HepG2 (cell line): ENCODE measurements around the gene UBAP2. TPM values are rescaled to one million over a fixed set of nuclear protein-coding genes. Genes with fewer than 3 reads are reported as not detected.

ENCODE experiments used
- ARID2 ChIP-seq: sonication (generic); formaldehyde crosslinking; IDR thresholded peaks from 2 replicates; pipeline ENCODE4 v1.8.1; 2022; ENCODE audit warnings: mild to moderate bottlenecking, missing genetic modification reagents, borderline replicate concordance
- GFI1 ChIP-seq: sonication (generic); formaldehyde crosslinking; IDR thresholded peaks from 2 replicates; pipeline ENCODE4 v1.5.0; 2020; ENCODE audit warnings: missing genetic modification reagents, mild to moderate bottlenecking, borderline replicate concordance
- GLI4 ChIP-seq: sonication (generic); formaldehyde crosslinking; IDR thresholded peaks from 2 replicates; pipeline ENCODE4 v1.5.1; 2020; ENCODE audit warnings: missing genetic modification reagents, mild to moderate bottlenecking, moderate library complexity, borderline replicate concordance
- HOMEZ ChIP-seq: IDR thresholded peaks from 2 replicates; pipeline ENCODE4 v1.6.1; 2016; ENCODE audit warnings: low read depth
- KAT7 ChIP-seq: IDR thresholded peaks from 2 replicates; pipeline ENCODE4 v1.6.1; 2018; ENCODE audit warnings: borderline replicate concordance, missing compliant biosample characterization
- MIER3 ChIP-seq: IDR thresholded peaks from 2 replicates; pipeline ENCODE4 v1.6.1; 2016; ENCODE audit warnings: missing compliant biosample characterization, borderline replicate concordance
- RXRA ChIP-seq: sonication (generic); formaldehyde crosslinking; IDR thresholded peaks from 2 replicates; pipeline ENCODE4 v1.5.1; 2020; ENCODE audit warnings: missing genetic modification reagents
- SRSF4 ChIP-seq: fragments of 200-400 bp; formaldehyde crosslinking; IDR thresholded peaks from one replicate; pipeline ENCODE4 v1.6.1; 2018; ENCODE audit warnings: mild to moderate bottlenecking, low read depth, low read length, moderate library complexity; ENCODE audit not compliant: poor library complexity, severe bottlenecking
- ZNF101 ChIP-seq: sonication (generic); formaldehyde crosslinking; IDR thresholded peaks from 2 replicates; pipeline ENCODE4 v1.4.0; 2020; ENCODE audit warnings: mild to moderate bottlenecking, low read depth, missing genetic modification reagents, borderline replicate concordance
- ZNF143 ChIP-seq: sonication (generic); formaldehyde crosslinking; IDR thresholded peaks from 2 replicates; pipeline ENCODE4 v1.4.0; 2020; ENCODE audit warnings: missing genetic modification reagents
- ZNF230 ChIP-seq: sonication (generic); formaldehyde crosslinking; IDR thresholded peaks from 2 replicates; pipeline ENCODE4 v1.4.0; 2020; ENCODE audit warnings: mild to moderate bottlenecking, missing genetic modification reagents
- ZNF260 ChIP-seq: sonication (generic); formaldehyde crosslinking; IDR thresholded peaks from 2 replicates; pipeline ENCODE4 v1.4.0; 2020; ENCODE audit warnings: missing genetic modification reagents, low read depth, mild to moderate bottlenecking, borderline replicate concordance
- ZNF354B ChIP-seq: sonication (generic); formaldehyde crosslinking; IDR thresholded peaks from 2 replicates; pipeline ENCODE4 v1.8.0; 2022; ENCODE audit warnings: mild to moderate bottlenecking, missing genetic modification reagents
- ZNF512 ChIP-seq: sonication (generic); formaldehyde crosslinking; IDR thresholded peaks from 2 replicates; pipeline ENCODE4 v1.4.0; 2020; ENCODE audit warnings: mild to moderate bottlenecking, missing genetic modification reagents
- ZNF660 ChIP-seq: sonication (generic); formaldehyde crosslinking; IDR thresholded peaks from 2 replicates; pipeline ENCODE4 v1.5.1; 2020; ENCODE audit warnings: mild to moderate bottlenecking, low read depth, missing genetic modification reagents, borderline replicate concordance
- ZNF776 ChIP-seq: sonication (generic); formaldehyde crosslinking; IDR thresholded peaks from 2 replicates; pipeline ENCODE4 v1.4.0; 2020; ENCODE audit warnings: mild to moderate bottlenecking, missing genetic modification reagents
- ZNF841 ChIP-seq: sonication (generic); formaldehyde crosslinking; IDR thresholded peaks from 2 replicates; pipeline ENCODE4 v1.8.1; 2023; ENCODE audit warnings: missing genetic modification reagents, borderline replicate concordance
- ZNF850 ChIP-seq: sonication (generic); formaldehyde crosslinking; conservative IDR thresholded peaks from 2 replicates; pipeline ENCODE4 v1.9.0; 2021; ENCODE audit warnings: mild to moderate bottlenecking, missing genetic modification reagents
- polyA plus RNA-seq, 8 experiments: library from polyadenylated mRNA; depleted of rRNA in 3 of 8; stranded (reverse) in 7 of 8; unstranded in 1 of 8; fragments of >200 nt; fragmentation: Illumina TruSeq in 4 of 8; extraction: Trizol in 4 of 8; gene quantifications; 2 replicates each; pipeline versions ENCODE4 v1.2.1 to v1.2.3, GENCODE V29; 2011 to 2016; ENCODE audit warnings: low read depth in 4 of 8, missing spikeins in 1 of 8, mixed read lengths in 1 of 8; ENCODE audit not compliant: insufficient read depth in 1 of 8
- total RNA-seq, 5 experiments: library from RNA; depleted of rRNA; stranded (reverse); fragments of >200 nt; fragmentation: Illumina TruSeq; extraction: Trizol; gene quantifications; 2 replicates each; pipeline ENCODE4 v1.2.3, GENCODE V29; 2016; ENCODE audit warnings: low read depth in 1 of 5
- TF ChIP-seq, protein P1 (sequence below), 2 experiments: sonication (generic) in 1 of 2; formaldehyde crosslinking in 1 of 2; IDR thresholded peaks; 2 replicates each; pipeline versions ENCODE4 v1.6.1 to v1.9.0; 2014 to 2022; ENCODE audit warnings: antibody characterized with exemption in 1 of 2, borderline replicate concordance in 1 of 2, inconsistent platforms in 1 of 2, low read depth in 1 of 2, missing genetic modification reagents in 1 of 2

UBAP2 gene
- total and polyA plus RNA-seq, 2 of the 13 experiments (the other 11 are each of a cell fraction or from before 2014, with no cell fraction given) = 19.0 to 22.0 TPM

DNA sequence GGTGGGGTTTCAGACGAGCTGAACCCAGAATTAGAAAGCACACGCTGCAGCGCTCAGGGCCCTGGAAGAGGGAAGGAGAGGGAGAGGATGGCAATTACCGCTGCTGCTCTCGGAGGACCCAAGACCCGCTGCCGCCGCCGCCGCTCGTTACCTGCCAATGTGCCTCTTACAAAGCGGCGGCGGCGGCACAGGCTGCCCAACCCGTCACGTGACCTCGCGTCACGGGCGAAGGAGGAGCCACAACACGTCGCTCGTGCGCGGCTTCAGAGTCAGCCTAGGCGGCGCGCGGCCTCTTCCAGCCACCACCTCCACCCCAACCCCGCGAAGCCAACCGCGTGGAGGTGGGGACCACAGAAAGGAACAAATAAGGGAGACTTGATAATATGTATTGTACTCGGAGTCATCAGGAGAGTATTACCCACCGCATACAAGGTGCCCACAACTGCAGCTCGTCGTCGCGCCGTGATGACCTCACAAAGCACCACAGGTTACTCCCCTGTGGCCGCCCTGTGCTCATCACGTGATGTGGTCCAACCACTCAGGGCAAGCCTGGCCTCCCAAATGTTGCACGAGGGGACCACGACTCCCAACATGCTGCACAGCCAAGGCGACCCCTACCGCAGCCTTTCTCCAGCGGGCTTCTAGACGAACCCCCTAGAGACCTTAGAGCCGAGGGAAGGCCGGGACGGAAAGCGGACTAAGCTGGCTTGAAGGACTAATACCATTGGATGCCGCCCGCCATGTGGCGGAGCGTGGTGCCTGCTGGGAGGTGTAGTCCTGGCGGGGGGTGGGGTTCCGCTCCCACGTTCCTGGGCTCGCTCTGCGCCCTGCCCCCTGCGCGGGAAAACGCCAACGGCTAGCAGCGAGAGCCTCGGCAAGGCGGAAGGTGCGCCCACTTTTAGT is at the start of gene UBAP2 (continued):
- TF ChIP-seq ZNF512 (CRISPR knock-in tag) (no peak), MIER3 (CRISPR knock-in tag) (0 out of 2 replicates have a peak, but pooled peaks have one; percentile 12), ARID2 (0 out of 2 replicates have a peak, but pooled peaks have one; percentile 17), ZNF101 (CRISPR knock-in tag) (no peak; the same call in 1 of the 2 replicates), ZNF143 (CRISPR knock-in tag) (peak; percentile 95), ZNF260 (no peak), HOMEZ (no peak), ZNF841 (no peak), ZNF354B (peak; percentile 93), ZNF776 (CRISPR knock-in tag) (peak; percentile 86; the same call in 1 of the 2 replicates), KAT7 (CRISPR knock-in tag) (peak; percentile 93; the same call in 1 of the 2 replicates), GLI4 (CRISPR knock-in tag) (no peak; the same call in 1 of the 2 replicates), SRSF4 (no peak), RXRA (CRISPR knock-in tag) (peak; percentile 45), GFI1 (CRISPR knock-in tag) (peak; percentile 52; the same call in 1 of the 2 replicates), ZNF660 (CRISPR knock-in tag) (no peak), ZNF850 (CRISPR knock-in tag) (no peak), ZNF230 (CRISPR knock-in tag) (peak; percentile 39; the same call in 1 of the 2 replicates)
- TF ChIP-seq, protein P1, sequence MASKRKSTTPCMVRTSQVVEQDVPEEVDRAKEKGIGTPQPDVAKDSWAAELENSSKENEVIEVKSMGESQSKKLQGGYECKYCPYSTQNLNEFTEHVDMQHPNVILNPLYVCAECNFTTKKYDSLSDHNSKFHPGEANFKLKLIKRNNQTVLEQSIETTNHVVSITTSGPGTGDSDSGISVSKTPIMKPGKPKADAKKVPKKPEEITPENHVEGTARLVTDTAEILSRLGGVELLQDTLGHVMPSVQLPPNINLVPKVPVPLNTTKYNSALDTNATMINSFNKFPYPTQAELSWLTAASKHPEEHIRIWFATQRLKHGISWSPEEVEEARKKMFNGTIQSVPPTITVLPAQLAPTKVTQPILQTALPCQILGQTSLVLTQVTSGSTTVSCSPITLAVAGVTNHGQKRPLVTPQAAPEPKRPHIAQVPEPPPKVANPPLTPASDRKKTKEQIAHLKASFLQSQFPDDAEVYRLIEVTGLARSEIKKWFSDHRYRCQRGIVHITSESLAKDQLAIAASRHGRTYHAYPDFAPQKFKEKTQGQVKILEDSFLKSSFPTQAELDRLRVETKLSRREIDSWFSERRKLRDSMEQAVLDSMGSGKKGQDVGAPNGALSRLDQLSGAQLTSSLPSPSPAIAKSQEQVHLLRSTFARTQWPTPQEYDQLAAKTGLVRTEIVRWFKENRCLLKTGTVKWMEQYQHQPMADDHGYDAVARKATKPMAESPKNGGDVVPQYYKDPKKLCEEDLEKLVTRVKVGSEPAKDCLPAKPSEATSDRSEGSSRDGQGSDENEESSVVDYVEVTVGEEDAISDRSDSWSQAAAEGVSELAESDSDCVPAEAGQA (IDR thresholded peaks at IDR 0.05; ENCODE audit: low read depth) = peak; percentile 92
- TF ChIP-seq, protein P1 (CRISPR knock-in tag; IDR thresholded peaks at IDR 0.05; ENCODE audit: borderline replicate concordance) = peak; percentile 49; the same call in 1 of the 2 replicates
